DMS114 treated with DMSO at 0.1 percent for 48 hours (cell line): ENCODE measurements around the gene PRR9.

Experiments used
- DNase-seq: peaks from one replicate; lab custom pipeline; 2025; ENCODE audit not compliant: unreplicated experiment; lab: John Stamatoyannopoulos, UW

The PRR9 gene

DNA sequence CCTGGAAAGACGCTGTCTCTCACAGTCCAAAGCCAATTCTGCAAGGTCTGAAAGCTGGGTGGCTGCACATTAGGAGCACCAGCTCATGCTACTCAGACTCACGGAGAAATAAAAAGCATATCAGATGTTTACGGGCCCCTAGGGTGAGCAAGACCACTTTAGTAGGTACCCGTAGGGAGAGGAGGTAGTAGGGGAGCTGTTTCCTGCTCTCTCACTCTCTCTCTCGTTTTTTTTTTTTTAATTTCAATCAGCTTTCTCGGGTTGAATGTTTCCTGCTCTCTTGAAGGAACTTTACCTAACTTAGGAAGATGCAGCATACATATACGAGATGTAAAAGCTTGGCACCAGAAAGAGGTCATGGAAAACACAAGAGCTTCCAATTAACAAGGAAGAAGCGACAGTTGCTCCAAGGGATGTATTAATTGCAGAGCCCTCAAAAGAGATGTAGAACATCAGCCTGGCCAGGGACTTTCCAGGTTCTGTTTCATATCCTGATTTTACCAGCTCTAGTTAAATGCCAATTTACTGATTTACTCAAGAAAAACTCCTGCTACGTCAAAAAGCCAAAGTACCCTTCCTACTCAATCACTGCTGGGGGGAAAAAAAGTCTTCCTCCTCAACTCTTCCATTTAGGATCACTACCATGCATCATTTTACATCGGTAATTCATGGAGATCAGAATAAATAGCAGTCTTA lies 45.2 kb downstream of the PRR9 start:
- DNase-seq, result no peak

DNA sequence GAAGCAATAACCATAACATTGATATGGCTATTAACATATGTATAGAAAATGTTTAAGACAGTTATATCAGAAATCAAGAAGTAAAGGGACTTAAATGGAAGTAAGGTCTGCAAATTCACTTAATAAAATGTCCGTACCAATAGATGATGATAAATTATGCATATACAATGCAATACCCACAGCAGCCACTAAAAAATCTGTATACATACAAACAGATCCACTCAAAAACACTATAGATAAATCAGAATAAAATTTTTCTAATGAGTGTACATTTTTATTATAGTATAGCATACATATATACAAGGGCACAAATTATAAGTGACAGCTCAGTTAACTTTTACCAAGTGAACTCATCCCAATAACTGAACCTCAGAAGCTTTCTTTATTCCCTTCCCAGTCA lies 48.1 kb downstream of the PRR9 start:
- no peak for DNase-seq
